Neural cell (in vitro differentiated cells): ENCODE measurements around the gene EXOC2.

ENCODE experiments used
- EP300 ChIP-seq: fragments of 450-650 bp; conservative IDR thresholded peaks from 2 replicates; pipeline ENCODE4 v1.6.1; 2014; ENCODE audit warnings: antibody characterized with exemption, mild to moderate bottlenecking, moderate library complexity; ENCODE audit not compliant: poor library complexity, severe bottlenecking
- EZH2 ChIP-seq: fragments of 200-600, 300-800 bp; shearing (Covaris generic), sonication (generic); IDR thresholded peaks from 2 replicates; pipeline ENCODE4 v1.6.1; 2014; ENCODE audit warnings: antibody characterized with exemption, low read length, borderline replicate concordance, mild to moderate bottlenecking; ENCODE audit not compliant: insufficient read depth, poor library complexity, severe bottlenecking
- MXI1 ChIP-seq: fragments of 450-650 bp; conservative IDR thresholded peaks from 2 replicates; pipeline ENCODE4 v1.6.1; 2014; ENCODE audit warnings: antibody characterized with exemption, mild to moderate bottlenecking; ENCODE audit not compliant: poor library complexity, severe bottlenecking
- POLR2AphosphoS5 ChIP-seq: IDR thresholded peaks from 2 replicates; pipeline ENCODE4 v1.6.1; 2012
- RAD21 ChIP-seq: fragments of 450-650 bp; conservative IDR thresholded peaks from 2 replicates; pipeline ENCODE4 v1.6.1; 2014; ENCODE audit warnings: antibody characterized with exemption, mild to moderate bottlenecking, moderate library complexity
- SMC3 ChIP-seq: fragments of 450-650 bp; conservative IDR thresholded peaks from 2 replicates; pipeline ENCODE4 v1.6.1; 2014; ENCODE audit warnings: antibody characterized with exemption, mild to moderate bottlenecking, moderate library complexity; ENCODE audit not compliant: poor library complexity
- TAF1 ChIP-seq: IDR thresholded peaks from 2 replicates; pipeline ENCODE4 v1.6.1; 2012; ENCODE audit warnings: low read depth
- TF ChIP-seq, protein P1 (sequence below): fragments of 450-650 bp; IDR thresholded peaks from 2 replicates; pipeline ENCODE4 v1.5.1; 2014; ENCODE audit warnings: antibody characterized with exemption, mild to moderate bottlenecking, moderate library complexity; ENCODE audit not compliant: poor library complexity, severe bottlenecking
- TF ChIP-seq, protein P2 (sequence below): IDR thresholded peaks from 2 replicates; pipeline ENCODE4 v1.6.1; 2012; ENCODE audit warnings: borderline replicate concordance

DNA sequence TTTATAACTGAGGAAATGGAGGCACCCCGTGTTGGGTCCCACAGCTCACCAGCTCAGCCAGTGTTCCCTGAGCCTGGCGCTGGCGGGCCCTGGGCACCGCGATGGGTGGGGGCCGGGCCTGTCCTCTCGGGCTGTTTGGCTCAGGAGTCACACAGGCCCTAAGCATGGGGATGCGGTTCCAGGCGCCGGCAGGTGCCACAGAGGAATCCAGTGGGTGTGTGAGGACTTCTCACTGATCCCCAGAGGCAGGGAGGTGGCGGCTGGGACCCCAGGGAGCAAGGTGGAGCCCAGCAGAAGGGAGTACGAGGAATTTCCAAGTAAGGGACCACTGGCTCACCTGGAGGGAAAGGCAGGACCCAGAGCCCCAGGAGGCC is 243.9 kb downstream of the EXOC2 start:
- TF ChIP-seq, protein P1, sequence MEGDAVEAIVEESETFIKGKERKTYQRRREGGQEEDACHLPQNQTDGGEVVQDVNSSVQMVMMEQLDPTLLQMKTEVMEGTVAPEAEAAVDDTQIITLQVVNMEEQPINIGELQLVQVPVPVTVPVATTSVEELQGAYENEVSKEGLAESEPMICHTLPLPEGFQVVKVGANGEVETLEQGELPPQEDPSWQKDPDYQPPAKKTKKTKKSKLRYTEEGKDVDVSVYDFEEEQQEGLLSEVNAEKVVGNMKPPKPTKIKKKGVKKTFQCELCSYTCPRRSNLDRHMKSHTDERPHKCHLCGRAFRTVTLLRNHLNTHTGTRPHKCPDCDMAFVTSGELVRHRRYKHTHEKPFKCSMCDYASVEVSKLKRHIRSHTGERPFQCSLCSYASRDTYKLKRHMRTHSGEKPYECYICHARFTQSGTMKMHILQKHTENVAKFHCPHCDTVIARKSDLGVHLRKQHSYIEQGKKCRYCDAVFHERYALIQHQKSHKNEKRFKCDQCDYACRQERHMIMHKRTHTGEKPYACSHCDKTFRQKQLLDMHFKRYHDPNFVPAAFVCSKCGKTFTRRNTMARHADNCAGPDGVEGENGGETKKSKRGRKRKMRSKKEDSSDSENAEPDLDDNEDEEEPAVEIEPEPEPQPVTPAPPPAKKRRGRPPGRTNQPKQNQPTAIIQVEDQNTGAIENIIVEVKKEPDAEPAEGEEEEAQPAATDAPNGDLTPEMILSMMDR: no peak
- TF ChIP-seq POLR2AphosphoS5 (no peak), SMC3 (no peak), EZH2 (no peak), TAF1 (no peak), RAD21 (no peak), EP300 (no peak), MXI1 (no peak)
- TF ChIP-seq, protein P2, sequence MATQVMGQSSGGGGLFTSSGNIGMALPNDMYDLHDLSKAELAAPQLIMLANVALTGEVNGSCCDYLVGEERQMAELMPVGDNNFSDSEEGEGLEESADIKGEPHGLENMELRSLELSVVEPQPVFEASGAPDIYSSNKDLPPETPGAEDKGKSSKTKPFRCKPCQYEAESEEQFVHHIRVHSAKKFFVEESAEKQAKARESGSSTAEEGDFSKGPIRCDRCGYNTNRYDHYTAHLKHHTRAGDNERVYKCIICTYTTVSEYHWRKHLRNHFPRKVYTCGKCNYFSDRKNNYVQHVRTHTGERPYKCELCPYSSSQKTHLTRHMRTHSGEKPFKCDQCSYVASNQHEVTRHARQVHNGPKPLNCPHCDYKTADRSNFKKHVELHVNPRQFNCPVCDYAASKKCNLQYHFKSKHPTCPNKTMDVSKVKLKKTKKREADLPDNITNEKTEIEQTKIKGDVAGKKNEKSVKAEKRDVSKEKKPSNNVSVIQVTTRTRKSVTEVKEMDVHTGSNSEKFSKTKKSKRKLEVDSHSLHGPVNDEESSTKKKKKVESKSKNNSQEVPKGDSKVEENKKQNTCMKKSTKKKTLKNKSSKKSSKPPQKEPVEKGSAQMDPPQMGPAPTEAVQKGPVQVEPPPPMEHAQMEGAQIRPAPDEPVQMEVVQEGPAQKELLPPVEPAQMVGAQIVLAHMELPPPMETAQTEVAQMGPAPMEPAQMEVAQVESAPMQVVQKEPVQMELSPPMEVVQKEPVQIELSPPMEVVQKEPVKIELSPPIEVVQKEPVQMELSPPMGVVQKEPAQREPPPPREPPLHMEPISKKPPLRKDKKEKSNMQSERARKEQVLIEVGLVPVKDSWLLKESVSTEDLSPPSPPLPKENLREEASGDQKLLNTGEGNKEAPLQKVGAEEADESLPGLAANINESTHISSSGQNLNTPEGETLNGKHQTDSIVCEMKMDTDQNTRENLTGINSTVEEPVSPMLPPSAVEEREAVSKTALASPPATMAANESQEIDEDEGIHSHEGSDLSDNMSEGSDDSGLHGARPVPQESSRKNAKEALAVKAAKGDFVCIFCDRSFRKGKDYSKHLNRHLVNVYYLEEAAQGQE: no peak
